NOMO-1 treated with DMSO at 0.1 percent for 48 hours (cell line): ENCODE measurements around the gene NSUN4.
"Not testable (repeated sequence)": the region's sequence is repeated elsewhere in the genome, so short reads cannot be mapped to it uniquely, and the experiment has no call there.

Experiments
- DNase-seq: peaks from one replicate; lab custom pipeline; 2025; ENCODE audit not compliant: unreplicated experiment; lab: John Stamatoyannopoulos, UW

NSUN4 gene

DNA sequence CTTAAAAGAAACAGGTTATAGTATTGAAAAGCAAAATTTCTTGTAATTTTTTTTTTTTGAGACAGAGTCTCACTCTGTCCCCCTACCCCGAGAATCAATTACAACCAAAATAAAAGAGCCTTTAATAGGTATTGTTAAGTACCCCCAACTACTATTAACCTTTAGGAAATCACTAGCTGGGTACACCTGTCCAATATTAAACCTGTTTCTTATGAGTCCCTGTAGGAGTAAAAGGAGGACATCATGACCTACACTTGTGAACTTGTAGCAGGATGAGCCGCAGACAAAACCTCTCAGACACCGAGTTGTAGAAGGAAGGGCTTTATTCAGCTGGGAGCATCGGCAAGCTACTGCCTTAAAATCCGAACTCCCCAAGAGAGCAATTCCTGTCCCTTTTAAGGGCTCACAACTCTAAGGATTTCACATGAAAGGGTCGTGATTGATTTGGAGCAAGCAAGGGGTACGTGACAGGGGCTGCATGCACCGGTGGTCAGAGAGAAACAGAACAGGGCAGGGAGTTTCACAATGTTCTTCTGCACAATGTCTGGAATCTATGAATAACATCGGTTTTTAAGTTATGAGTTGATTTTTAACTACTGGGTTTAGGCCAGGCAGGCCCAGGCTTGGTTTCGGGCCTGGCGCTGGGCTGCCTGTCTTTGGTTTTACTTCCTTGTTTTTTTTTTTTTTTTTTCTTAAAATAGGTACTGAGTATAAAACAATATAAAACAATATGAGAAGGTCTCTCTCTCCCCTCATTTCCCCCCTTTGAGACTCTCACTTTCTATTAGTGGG is 15.1 kb upstream of the NSUN4 start:
- DNase-seq, result peak; percentile 51

- not testable (repeated sequence) for DNase-seq
Measured at GRCh38 chr1:46328182-46328581, 12.4 kb upstream of the NSUN4 start.

- not testable (repeated sequence) for DNase-seq
Measured at GRCh38 chr1:46329807-46330206, 10.8 kb upstream of the NSUN4 start.

DNA sequence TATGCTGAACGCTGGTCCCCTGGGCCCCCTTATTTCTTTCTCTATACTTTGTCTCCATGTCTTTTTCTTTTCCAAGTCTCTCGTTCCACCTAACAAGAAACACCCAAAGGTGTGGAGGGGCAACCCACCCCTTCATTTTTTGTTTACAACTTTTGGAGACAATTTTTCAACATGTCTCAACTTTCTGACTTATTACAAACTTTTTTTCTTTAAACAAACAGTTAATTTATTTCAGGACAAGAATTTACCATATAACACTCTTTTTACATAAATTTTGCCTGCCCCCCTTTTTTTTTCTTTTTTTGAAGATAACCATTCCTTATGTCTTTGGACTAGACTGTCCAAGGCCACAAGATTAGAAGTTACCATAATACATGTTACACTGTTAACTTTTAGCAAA is 10.2 kb upstream of the NSUN4 start:
- not testable (repeated sequence) for DNase-seq

- peak; percentile 26 for DNase-seq
Measured at GRCh38 chr1:46331786-46332540, 8.6 kb upstream of the NSUN4 start.

- DNase-seq, result peak; percentile 84
Measured at GRCh38 chr1:46333300-46334029, 7.1 kb upstream of the NSUN4 start.

- no peak for DNase-seq
Measured at GRCh38 chr1:46334030-46334384, 6.6 kb upstream of the NSUN4 start.

GRCh38 chr1:46335081-46335480 is 5.5 kb upstream of the NSUN4 start:
- DNase-seq, result no peak

GRCh38 chr1:46337409-46337808 is 3.2 kb upstream of the NSUN4 start:
- DNase-seq, result not testable (repeated sequence)

GRCh38 chr1:46341222-46342083 is 846 bp downstream of the NSUN4 start:
- no peak for DNase-seq

GRCh38 chr1:46342084-46342656 is 1.6 kb downstream of the NSUN4 start:
- DNase-seq, result peak; percentile 22

DNA sequence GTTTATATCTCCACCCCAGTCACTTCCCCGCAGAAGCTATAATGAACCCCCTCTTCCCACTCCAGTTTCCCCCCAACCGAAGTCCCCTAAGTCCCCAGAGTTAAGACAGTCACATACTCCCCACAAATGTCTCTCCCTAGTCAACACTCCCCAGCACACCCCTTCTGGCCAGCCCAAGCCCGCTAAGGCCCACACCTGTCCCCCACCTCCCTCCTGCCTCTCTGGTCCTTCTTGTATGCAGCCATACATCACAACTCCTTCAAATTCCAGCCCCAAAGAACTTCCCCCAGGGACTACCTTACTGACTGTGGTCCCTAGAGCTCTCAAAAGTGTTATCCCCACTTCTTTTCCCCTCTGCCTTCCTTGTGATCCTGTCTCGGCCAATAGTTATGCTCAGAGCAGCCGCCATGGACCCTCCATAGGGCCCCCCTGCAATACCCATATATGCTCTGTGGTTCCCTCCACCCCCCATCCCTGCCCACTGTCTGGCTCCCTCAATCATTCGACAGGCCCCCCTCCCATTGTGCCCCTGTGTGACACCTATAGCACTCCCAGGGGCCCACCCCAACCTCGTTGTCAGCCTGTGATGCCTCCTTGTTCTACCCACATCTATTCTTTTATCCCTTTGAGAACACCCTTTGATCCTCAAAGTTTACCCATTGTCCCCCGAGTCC is 2.2 kb downstream of the NSUN4 start:
- no peak for DNase-seq

- DNase-seq, result no peak
Measured at GRCh38 chr1:46343351-46343695, 2.7 kb downstream of the NSUN4 start.

DNA sequence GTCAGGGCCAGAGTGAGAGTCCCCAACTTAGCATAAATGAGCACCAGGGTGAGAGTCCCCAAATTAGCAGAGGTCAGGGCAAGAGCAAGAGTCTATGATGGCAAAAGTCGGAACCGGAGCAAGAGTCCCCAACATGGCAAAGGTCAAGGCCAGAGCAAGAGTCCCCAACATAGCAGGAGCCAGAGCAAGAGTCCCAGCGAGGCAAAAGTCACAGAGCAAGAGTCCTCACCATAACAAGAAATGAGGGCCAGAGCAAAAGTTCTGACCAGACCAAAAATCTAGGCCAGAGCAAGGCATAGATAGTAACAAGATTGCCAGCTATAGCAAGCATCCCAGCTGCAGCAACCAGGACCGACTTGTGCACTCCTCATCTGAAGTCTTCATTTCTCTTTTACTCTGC is 3.1 kb downstream of the NSUN4 start:
- no peak for DNase-seq

GRCh38 chr1:46344481-46344880 is 3.9 kb downstream of the NSUN4 start:
- no peak for DNase-seq

DNA sequence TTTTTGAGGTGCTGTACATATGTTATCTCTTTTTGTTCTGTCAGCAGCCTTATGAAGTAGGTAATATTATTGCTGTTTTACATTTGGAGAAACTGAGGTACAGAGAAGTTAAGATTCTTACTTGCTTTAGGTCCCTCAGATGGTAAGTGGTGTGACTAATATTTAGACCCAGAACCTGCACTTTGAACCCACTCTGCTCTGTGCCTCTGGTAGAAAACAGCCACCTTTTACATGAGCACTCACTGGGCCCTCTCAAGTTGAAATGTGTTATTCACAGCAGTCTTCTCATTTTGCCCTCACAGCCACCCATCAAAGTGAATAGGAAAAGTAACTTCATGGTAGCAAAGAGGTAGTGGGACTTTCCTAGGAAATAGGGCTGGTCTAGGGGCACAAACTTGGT is 4.7 kb downstream of the NSUN4 start:
- DNase-seq, result no peak

GRCh38 chr1:46352363-46352762 is 11.8 kb downstream of the NSUN4 start:
- DNase-seq, result no peak

GRCh38 chr1:46355920-46356319 is 15.3 kb downstream of the NSUN4 start:
- DNase-seq, result not testable (repeated sequence)

- DNase-seq, result no peak
Measured at GRCh38 chr1:46362158-46362557, 21.6 kb downstream of the NSUN4 start.

DNA sequence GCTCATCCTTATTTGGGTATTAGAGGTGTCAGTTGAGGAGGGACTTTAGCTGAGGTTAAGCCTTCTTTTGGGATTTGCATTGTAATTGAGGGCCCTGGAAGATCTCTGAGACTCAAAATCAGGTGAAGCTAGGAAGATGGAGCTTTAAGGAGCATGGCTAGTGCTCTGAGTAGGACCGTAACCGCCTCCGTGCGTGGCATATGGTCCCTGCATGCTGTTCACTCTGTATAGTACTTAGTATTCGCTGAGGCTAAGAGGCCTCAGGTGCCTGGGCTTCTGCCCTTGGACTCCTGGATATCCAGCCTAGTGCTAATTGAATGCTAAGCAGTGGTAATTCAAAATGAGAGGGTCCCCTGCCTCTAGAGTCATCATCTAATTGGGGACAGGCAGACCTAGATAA is 22.5 kb downstream of the NSUN4 start:
- DNase-seq, result no peak
